Large intestine (tissue), 3 donors: ENCODE data around the gene KIFC3. TPM values are rescaled to one million over a fixed set of nuclear protein-coding genes. Genes with fewer than 3 reads are reported as not detected.
"Not testable (repeated sequence)": the region's sequence is repeated elsewhere in the genome, so short reads cannot be mapped to it uniquely, and the experiment has no call there.

ENCODE experiments used
- DNase-seq, 2 donors: peaks; one replicate each; pipeline versions ENCODE4 v3.0.0 to v3.0.0-alpha.2; 2013
- H3K27ac ChIP-seq: one replicate; pipeline ENCODE4 v1.5.1; 2013; ENCODE audit warnings: low read length
- H3K27me3 ChIP-seq: 2 replicates; pipeline ENCODE4 v1.6.1; 2013; ENCODE audit warnings: low read length; ENCODE audit not compliant: control insufficient read depth, insufficient read depth
- H3K36me3 ChIP-seq: 2 replicates; pipeline ENCODE4 v1.6.1; 2013; ENCODE audit warnings: low read length; ENCODE audit not compliant: control insufficient read depth, insufficient read depth
- H3K4me1 ChIP-seq: one replicate; pipeline ENCODE4 v1.6.1; 2013; ENCODE audit warnings: low read length; ENCODE audit not compliant: control insufficient read depth, insufficient read depth
- H3K4me3 ChIP-seq: one replicate; pipeline ENCODE4 v1.5.1; 2013; ENCODE audit warnings: low read length
- H3K9me3 ChIP-seq: one replicate; pipeline ENCODE4 v1.6.1; 2013; ENCODE audit warnings: mild to moderate bottlenecking, low read depth, low read length, moderate library complexity; ENCODE audit not compliant: control insufficient read depth
- WGBS: methylation state at CpG from one replicate; pipeline ENCODE4 v1.1.5; 2013; ENCODE audit warnings: low lambda C conversion rate; ENCODE audit not compliant: insufficient coverage; 5-methylcytosine and 5-hydroxymethylcytosine counted together
- polyA plus RNA-seq: library from polyadenylated mRNA; unstranded; fragments of 120-200 nt; gene quantifications from one replicate; pipeline ENCODE4 v1.2.1, GENCODE V29; 2013

KIFC3 gene
- polyA plus RNA-seq, 1 donor: 82.3 TPM

GRCh38 chr16:57840833-57841232 lies 38.5 kb upstream of the KIFC3 start:
- Histone ChIP-seq H3K4me1 (no peaks in the 10 kb centered on the region), H3K9me3 (no peaks in the 10 kb centered on the region), H3K4me3 (no peak overlapping the region), H3K27me3 (no peaks in the 10 kb centered on the region), H3K27ac (no peak overlapping the region), H3K36me3 (no peaks in the 10 kb centered on the region)
- WGBS: 90% methylated on average over 2 of the region's 8 CpGs
- no peak for DNase-seq

- H3K36me3 ChIP-seq: no peaks in the 10 kb centered on the region
- no CpG with 5 or more reads among the region's 13 CpGs for WGBS
- H3K27me3 ChIP-seq: no peaks in the 10 kb centered on the region
- H3K4me3 ChIP-seq: no peak overlapping the region
- H3K27ac ChIP-seq: no peak overlapping the region
- no peak for DNase-seq
- no peaks in the 10 kb centered on the region for H3K9me3 ChIP-seq
- no peaks in the 10 kb centered on the region for H3K4me1 ChIP-seq
These were observed 35.9 kb upstream of the KIFC3 start for GRCh38 chr16:57838161-57838560.

- no peaks in the 10 kb centered on the region for H3K9me3 ChIP-seq
- no peak overlapping the region for H3K27ac ChIP-seq
- no peaks in the 10 kb centered on the region for H3K4me1 ChIP-seq
- 100% methylated on average over 1 of the region's 10 CpGs for WGBS
- DNase-seq: no peak
- no peaks in the 10 kb centered on the region for H3K27me3 ChIP-seq
- no peaks in the 10 kb centered on the region for H3K36me3 ChIP-seq
- no peak overlapping the region for H3K4me3 ChIP-seq
These were observed 35.2 kb upstream of the KIFC3 start for GRCh38 chr16:57837305-57838125.

GRCh38 chr16:57835439-57835838 lies 33.1 kb upstream of the KIFC3 start:
- not testable (repeated sequence) for H3K4me1 ChIP-seq, DNase-seq, H3K27ac ChIP-seq, H3K27me3 ChIP-seq, H3K36me3 ChIP-seq, H3K9me3 ChIP-seq, H3K4me3 ChIP-seq
- 100% methylated on average over 1 of the region's 4 CpGs for WGBS

- no peaks in the 10 kb centered on the region for H3K9me3 ChIP-seq
- WGBS: 74% methylated on average over 2 of the region's 5 CpGs
- peaks cover 9% of the 10 kb centered on the region for H3K4me1 ChIP-seq
- H3K27ac ChIP-seq: no peak overlapping the region
- DNase-seq: no peak
- H3K4me3 ChIP-seq: no peak overlapping the region
- no peaks in the 10 kb centered on the region for H3K27me3 ChIP-seq
- no peaks in the 10 kb centered on the region for H3K36me3 ChIP-seq
These were observed 32.6 kb upstream of the KIFC3 start for GRCh38 chr16:57834936-57835335.

DNA sequence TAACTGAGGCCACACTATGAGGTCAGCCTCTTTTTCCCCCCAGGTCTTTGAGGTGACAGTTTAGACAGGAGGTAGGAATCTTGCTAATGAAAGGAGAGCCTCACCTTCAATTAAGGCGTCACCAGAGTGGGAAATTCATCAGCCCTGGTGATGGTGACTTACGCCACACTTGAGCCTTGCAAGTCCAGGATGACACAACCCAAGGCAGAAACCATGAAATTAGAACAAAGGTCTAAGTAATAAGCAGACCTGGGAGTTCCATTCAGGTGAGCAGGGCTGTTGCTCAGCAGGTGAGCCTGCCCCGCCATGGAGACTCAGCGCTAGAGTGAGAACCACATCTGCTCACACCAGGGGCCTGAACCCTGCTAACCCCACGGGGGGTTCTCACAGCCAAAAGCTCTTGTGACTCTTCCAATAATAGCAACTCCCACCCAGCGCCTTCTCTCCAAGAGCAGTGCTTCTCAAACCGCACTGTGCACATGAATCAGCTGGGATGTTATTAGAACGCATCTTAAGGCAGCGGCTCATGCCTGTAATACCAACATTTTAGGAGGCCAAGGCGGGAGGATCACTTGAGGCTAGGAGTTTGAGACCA lies 28.7 kb upstream of the KIFC3 start:
- Histone ChIP-seq H3K4me1 (peaks cover 26% of the 10 kb centered on the region), H3K4me3 (no peak overlapping the region), H3K27me3 (no peaks in the 10 kb centered on the region), H3K27ac (peak overlapping the region; percentile 84), H3K36me3 (no peaks in the 10 kb centered on the region), H3K9me3 (no peaks in the 10 kb centered on the region)
- peak; percentile 84 to 91 for DNase-seq
- WGBS: no CpG with 5 or more reads among the region's 10 CpGs

- H3K36me3 ChIP-seq: no peaks in the 10 kb centered on the region
- H3K4me1 ChIP-seq: peaks cover 35% of the 10 kb centered on the region
- H3K9me3 ChIP-seq: no peaks in the 10 kb centered on the region
- no CpG with 5 or more reads among the region's 3 CpGs for whole genome bisulfite sequencing
- no peak for DNase-seq
- H3K27ac ChIP-seq: peak overlapping the region; percentile 41
- H3K4me3 ChIP-seq: no peak overlapping the region
- H3K27me3 ChIP-seq: no peaks in the 10 kb centered on the region
These were observed 27.7 kb upstream of the KIFC3 start for GRCh38 chr16:57829969-57830360.

DNA sequence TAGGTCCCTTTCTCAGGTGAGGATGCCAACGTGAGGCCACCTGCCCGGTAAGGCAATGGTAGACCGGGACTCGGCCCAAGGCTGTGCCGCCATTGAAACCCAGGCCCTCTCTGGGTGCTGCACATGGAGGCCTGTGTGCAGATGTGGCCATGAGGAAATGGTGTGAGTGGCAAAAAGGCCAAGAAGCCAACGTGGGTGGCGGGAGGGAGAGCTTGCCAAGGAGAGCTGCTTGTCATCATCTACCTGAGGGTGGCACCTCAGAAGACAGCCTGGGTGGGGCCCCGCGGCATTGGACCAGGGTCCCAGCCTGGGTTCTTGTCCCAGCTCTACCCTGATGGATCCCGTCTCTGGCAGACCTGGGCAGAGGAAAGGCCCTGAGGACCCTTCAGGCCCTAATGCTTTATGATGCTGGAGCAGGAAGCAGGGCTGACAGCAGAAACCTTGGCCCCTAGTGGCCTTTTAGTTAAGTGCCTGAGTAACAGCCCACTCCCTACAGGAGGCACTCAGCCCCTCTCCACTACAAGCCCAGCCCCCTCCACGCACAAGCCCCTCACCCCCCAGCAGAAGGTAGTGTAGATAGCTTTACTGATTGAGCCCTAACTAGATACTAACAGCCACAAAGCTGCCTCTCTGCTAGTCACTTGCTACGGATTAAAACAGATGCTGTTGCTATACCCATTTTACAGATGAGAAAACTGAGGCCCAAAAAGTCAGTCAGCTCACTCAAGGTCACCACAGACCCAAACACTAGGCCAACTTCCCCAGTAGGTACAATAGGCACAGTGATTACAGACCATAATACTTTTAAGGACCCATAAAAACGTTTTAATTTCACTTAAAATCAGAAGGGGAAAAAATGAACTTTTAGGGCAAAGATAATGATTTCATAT lies 26.2 kb upstream of the KIFC3 start:
- Histone ChIP-seq H3K4me1 (peaks cover 49% of the 10 kb centered on the region), H3K36me3 (no peaks in the 10 kb centered on the region), H3K9me3 (no peaks in the 10 kb centered on the region), H3K27ac (no peak overlapping the region), H3K4me3 (no peak overlapping the region), H3K27me3 (no peaks in the 10 kb centered on the region)
- no peak for DNase-seq
- 80% methylated on average over 1 of the region's 13 CpGs for WGBS

DNA sequence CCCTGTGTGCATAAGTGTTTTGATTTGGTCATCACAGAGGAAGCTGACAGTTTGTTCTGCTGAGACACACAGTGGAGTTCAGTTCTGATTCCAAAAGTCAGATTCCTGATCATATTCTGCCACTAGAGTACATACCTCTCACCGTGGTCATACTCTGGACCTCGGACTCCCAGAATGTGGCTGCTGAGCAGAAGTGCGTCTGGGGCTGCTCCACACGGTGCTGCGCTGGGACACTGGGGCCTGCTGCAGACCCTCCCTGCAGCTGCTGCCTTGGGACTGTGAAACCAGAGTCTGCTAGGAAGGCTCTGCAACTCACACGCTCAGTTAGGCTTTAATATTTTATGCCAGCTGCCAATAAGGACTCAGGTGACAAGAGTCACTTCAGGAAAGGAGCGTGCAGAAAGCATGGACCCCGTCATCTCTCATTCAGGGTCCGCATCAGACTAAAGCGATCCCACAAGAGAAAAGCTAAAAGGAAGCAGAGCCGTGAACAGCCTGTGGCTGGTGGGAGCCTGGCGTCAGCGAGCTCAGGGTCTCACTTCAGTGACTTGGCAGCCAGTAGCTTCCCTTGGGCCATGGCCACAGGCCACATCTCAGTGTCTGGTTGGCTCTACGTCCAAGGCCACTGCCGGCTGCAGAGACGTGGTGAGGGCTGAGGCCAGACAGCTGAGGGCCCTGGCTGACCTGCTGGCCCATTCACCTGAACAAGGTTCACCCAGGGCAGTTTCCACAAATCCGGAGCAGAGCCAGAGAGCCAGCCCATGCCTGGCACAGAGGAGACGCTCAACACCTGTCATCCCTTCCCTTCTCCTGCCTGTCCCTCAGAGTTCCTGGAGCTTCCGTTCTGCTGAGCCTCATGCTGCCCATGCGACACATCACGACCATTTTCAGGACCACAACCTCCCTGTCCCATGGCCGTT lies 24.7 kb upstream of the KIFC3 start:
- peak; percentile 78 to 86 for DNase-seq
- peak overlapping the region; percentile 76 for H3K27ac ChIP-seq
- no peak overlapping the region for H3K4me3 ChIP-seq
- no peaks in the 10 kb centered on the region for H3K9me3 ChIP-seq
- H3K27me3 ChIP-seq: no peaks in the 10 kb centered on the region
- 100% methylated on average over 1 of the region's 22 CpGs for WGBS
- peaks cover 52% of the 10 kb centered on the region for H3K4me1 ChIP-seq
- H3K36me3 ChIP-seq: no peaks in the 10 kb centered on the region
